Left lung (tissue), 10 donors: ENCODE data around the gene PLA2G4B. TPM values are rescaled to one million over a fixed set of nuclear protein-coding genes. Genes with fewer than 3 reads are reported as not detected.
"Not testable (repeated sequence)": the region's sequence is repeated elsewhere in the genome, so short reads cannot be mapped to it uniquely, and the experiment has no call there.

Experiments
- ATAC-seq: fragments of 200-7000 bp; cut with Tn5 transposase; one replicate; pipeline ENCODE4 v1.9.1; 2020; ENCODE audit warnings: moderate library complexity
- DNase-seq, 4 donors: peaks; one replicate each; pipeline ENCODE4 v3.0.0-alpha.2; 2013 to 2020
- H3K27ac ChIP-seq, 2 donors: fragments of 200-600 bp; sonication (generic) in 1 of 2; one replicate each; pipeline versions ENCODE4 v1.5.0 to v1.8.0; 2020 to 2021
- H3K27me3 ChIP-seq, 2 donors: fragments of 200-600 bp; sonication (generic) in 1 of 2; one replicate each; pipeline versions ENCODE4 v1.5.0 to v1.8.0; 2020 to 2021
- H3K36me3 ChIP-seq, 2 donors: fragments of 200-600 bp; sonication (generic) in 1 of 2; one replicate each; pipeline versions ENCODE4 v1.5.0 to v1.8.0; 2020 to 2021
- H3K4me1 ChIP-seq, 2 donors: fragments of 200-600 bp; one replicate each; pipeline ENCODE4 v1.8.0; 2021
- H3K4me3 ChIP-seq, 2 donors: fragments of 200-600 bp; sonication (generic) in 1 of 2; one replicate each; pipeline versions ENCODE4 v1.5.0 to v1.8.0; 2020 to 2021; ENCODE audit warnings: mild to moderate bottlenecking in 1 of 2
- H3K9me3 ChIP-seq, 2 donors: fragments of 200-600 bp; sonication (generic) in 1 of 2; one replicate each; pipeline versions ENCODE4 v1.5.0 to v1.8.0; 2020 to 2021
- CTCF ChIP-seq, 2 donors: fragments of 200-600 bp; sonication (generic) in 1 of 2; IDR thresholded peaks; one replicate each; pipeline versions ENCODE4 v1.5.0 to v1.8.0; 2021; ENCODE audit warnings: antibody characterized with exemption in 2 of 2
- intact Hi-C, 2 donors: fragments of 100-400 bp; cut with DNase I; formaldehyde crosslinking; loops; one replicate each; pipeline versions ENCODE4 v1.11.2 to v1.14.2; 2022
- polyA plus RNA-seq, 6 donors: library from polyadenylated mRNA; unstranded; fragments of 120-200 nt; gene quantifications; one replicate each; pipeline ENCODE4 v1.2.1, GENCODE V29; 2013; ENCODE audit not compliant: insufficient read length in 6 of 6
- total RNA-seq, 2 donors: library from RNA; stranded (reverse); fragmentation: NEBNext Ultra II Directional; extraction: Animal tissue kit (Norgen Biotek cat#: 25700); gene quantifications; one replicate each; pipeline ENCODE4 v1.2.1, GENCODE V29; 2021
- donor health status: DM: no; HTN: yes; CAD: no.
- donor health status: DM: no; HTN: no; CAD: no.

The PLA2G4B gene
- total and polyA plus RNA-seq, 8 donors = 9.2 to 23.1 (median 11.3) TPM

- ATAC-seq = peak; percentile 25
- H3K27ac ChIP-seq = no peak overlapping the region
- peaks cover 0 to 42% of the 10 kb centered on the region in 2 donors for H3K36me3 ChIP-seq
- intact Hi-C loops = no loop called here
- TF ChIP-seq CTCF (IDR thresholded peaks at IDR 0.05) = no peak
- no peaks in the 10 kb centered on the region for H3K9me3 ChIP-seq
- H3K4me3 ChIP-seq = peak overlapping the region; percentile 88 to 90
- H3K27me3 ChIP-seq = no peaks in the 10 kb centered on the region
- H3K4me1 ChIP-seq = peaks cover 12 to 35% of the 10 kb centered on the region in 2 donors
- peak in 2 of 4 donors; percentile 28 to 87 for DNase-seq
These were observed 11.3 kb upstream of the PLA2G4B start for GRCh38 chr15:41827290-41827879.

- peaks cover 0 to 35% of the 10 kb centered on the region in 2 donors for H3K36me3 ChIP-seq
- H3K27ac ChIP-seq = peak within 1 kb of the TSS; percentile 71 to 86
- peak; percentile 87 to 100 (median 96) for DNase-seq
- peaks cover 19 to 35% of the 10 kb centered on the region in 2 donors for H3K4me1 ChIP-seq
- peak within 1 kb of the TSS; percentile 88 to 90 for H3K4me3 ChIP-seq
- no peaks in the 10 kb centered on the region for H3K27me3 ChIP-seq
- TF ChIP-seq CTCF (IDR thresholded peaks at IDR 0.05) = no peak
- ATAC-seq = peak; percentile 98
- no peaks in the 10 kb centered on the region for H3K9me3 ChIP-seq
- intact Hi-C loops = no loop called here
These were observed 10.5 kb upstream of the PLA2G4B start, which contains the start of gene JMJD7 for GRCh38 chr15:41827880-41828806. TSS of gene JMJD7 (plus strand) at chr15:41828092. CDS start at chr15:41828125, 33 bp downstream.

DNA sequence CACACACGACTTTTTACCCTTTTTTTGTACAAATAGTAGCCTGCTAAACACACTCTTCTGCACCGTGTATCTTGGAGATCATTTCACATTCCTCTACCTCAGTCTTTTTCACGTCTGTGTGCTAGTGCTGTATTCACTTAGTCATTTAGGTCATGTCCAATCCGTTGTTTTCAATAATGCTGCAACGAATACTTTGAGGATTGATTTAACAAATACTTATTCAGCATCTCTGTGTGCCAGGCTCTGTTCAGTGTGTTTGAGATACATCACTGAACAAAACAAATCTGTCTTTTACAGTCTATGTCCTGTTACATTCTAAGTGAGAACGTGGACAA, 9.9 kb upstream of the PLA2G4B start:
- no peak for TF ChIP-seq CTCF (IDR thresholded peaks at IDR 0.05)
- Histone ChIP-seq H3K36me3 (peaks cover 0 to 29% of the 10 kb centered on the region in 2 donors), H3K4me1 (peaks cover 19 to 35% of the 10 kb centered on the region in 2 donors), H3K4me3 (peak overlapping the region; percentile 88 to 90), H3K27me3 (no peaks in the 10 kb centered on the region), H3K27ac (peak overlapping the region in 1 of 2 donors; percentile 86), H3K9me3 (no peaks in the 10 kb centered on the region)
- ATAC-seq (peak; percentile 0), DNase-seq (no peak)
- intact Hi-C loops = no loop called here

DNA sequence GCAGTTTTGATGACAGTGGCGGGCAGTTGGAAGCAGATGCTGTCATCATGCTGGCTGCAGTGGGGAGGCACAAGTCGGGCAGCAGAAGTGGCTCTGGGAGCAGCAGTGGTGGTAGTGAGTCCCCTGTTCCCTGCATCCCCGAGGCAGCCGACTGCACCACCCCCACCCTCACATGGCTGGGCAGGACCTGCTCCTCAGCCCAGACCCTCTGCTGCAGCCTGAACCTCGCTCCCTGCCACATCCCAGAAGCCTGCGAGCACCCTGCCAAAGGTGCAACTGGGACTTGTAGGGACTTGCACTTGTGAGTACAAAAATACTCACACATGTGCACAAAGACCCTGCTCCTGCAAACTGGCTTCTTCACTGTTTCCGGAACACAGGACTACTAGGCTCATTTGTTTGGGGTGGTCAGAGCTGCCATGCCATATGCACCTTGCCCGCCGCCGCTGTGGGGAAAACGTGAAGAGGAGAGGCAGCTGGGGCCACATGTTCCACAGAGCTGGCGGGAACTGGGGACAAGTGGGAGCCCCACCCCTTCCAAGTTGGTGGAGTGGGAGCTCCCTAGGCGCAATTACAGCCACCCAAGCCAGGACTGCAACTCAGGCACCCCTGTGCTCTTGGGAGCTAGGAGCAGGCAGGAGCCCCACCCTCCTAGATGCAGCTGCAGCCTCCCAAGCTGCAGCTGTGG, 8.5 kb upstream of the PLA2G4B start:
- H3K27me3 ChIP-seq = no peaks in the 10 kb centered on the region
- DNase-seq = peak in 1 of 4 donors; percentile 62
- no peak for TF ChIP-seq CTCF (IDR thresholded peaks at IDR 0.05)
- no peak overlapping the region for H3K27ac ChIP-seq
- H3K4me3 ChIP-seq = no peak overlapping the region
- peaks cover 19 to 35% of the 10 kb centered on the region in 2 donors for H3K4me1 ChIP-seq
- no peak for ATAC-seq
- H3K9me3 ChIP-seq = no peaks in the 10 kb centered on the region
- peaks cover 0 to 16% of the 10 kb centered on the region in 2 donors for H3K36me3 ChIP-seq
- intact Hi-C loops = no loop called here

GRCh38 chr15:41831291-41831690, 7.4 kb upstream of the PLA2G4B start:
- Histone ChIP-seq H3K4me1 (peaks cover 19 to 35% of the 10 kb centered on the region in 2 donors), H3K36me3 (peaks cover 0 to 14% of the 10 kb centered on the region in 2 donors)
- DNase-seq, H3K27me3 ChIP-seq, H3K27ac ChIP-seq, H3K4me3 ChIP-seq, H3K9me3 ChIP-seq, ATAC-seq, intact Hi-C loops: not testable (repeated sequence)
